GM23338 (cell line): ENCODE measurements around the gene PRKAR1B. TPM values are rescaled to one million over a fixed set of nuclear protein-coding genes. Genes with fewer than 3 reads are reported as not detected.

Experiments used
- ATAC-seq: fragments of 200-7000 bp; cut with Tn5 transposase; 3 replicates; pipeline ENCODE4 v1.9.1; 2020
- DNase-seq: peaks from one replicate; pipeline ENCODE4 v3.0.0-alpha.2; 2015; ENCODE audit warnings: low spot score
- H2AFZ ChIP-seq: fragments of 200-600 bp; sonication (generic); 2 replicates; pipeline ENCODE4 v1.8.0; 2016; ENCODE audit warnings: antibody characterized with exemption, mild to moderate bottlenecking, moderate library complexity
- H3F3A ChIP-seq: fragments of 200-600 bp; sonication (generic); replicated peaks from 2 replicates; pipeline ENCODE4 v1.8.0; 2017; ENCODE audit warnings: antibody characterized with exemption, mixed run types, low read depth
- H3K27ac ChIP-seq: fragments of 200-600 bp; sonication (generic); 2 replicates; pipeline ENCODE4 v1.6.1; 2016; ENCODE audit warnings: low read depth
- H3K27me3 ChIP-seq: fragments of 200-600 bp; sonication (generic); 2 replicates; pipeline ENCODE4 v1.8.0; 2016; ENCODE audit warnings: mild to moderate bottlenecking, mixed run types, moderate library complexity; ENCODE audit not compliant: insufficient read depth
- H3K36me3 ChIP-seq: fragments of 200-600 bp; sonication (generic); 2 replicates; pipeline ENCODE4 v1.8.0; 2016; ENCODE audit warnings: mild to moderate bottlenecking; ENCODE audit not compliant: insufficient read depth
- H3K4me1 ChIP-seq: fragments of 200-600 bp; sonication (generic); 2 replicates; pipeline ENCODE4 v1.8.0; 2016; ENCODE audit warnings: mild to moderate bottlenecking, moderate library complexity; ENCODE audit not compliant: insufficient read depth
- H3K4me2 ChIP-seq: fragments of 200-600 bp; sonication (generic); 2 replicates; pipeline ENCODE4 v1.7.1; 2017; ENCODE audit warnings: mixed run types
- H3K4me3 ChIP-seq: fragments of 200-600 bp; sonication (generic); 2 replicates; pipeline ENCODE4 v1.6.1; 2016; ENCODE audit warnings: mixed run types
- H3K79me2 ChIP-seq: fragments of 200-600 bp; sonication (generic); replicated peaks from 2 replicates; pipeline ENCODE4 v1.8.0; 2017; ENCODE audit warnings: mild to moderate bottlenecking; ENCODE audit not compliant: insufficient read depth
- H3K9me2 ChIP-seq: fragments of 200-600 bp; sonication (generic); 2 replicates; pipeline ENCODE4 v1.8.0; 2017; ENCODE audit not compliant: insufficient read depth
- H4K20me1 ChIP-seq: fragments of 200-600 bp; sonication (generic); replicated peaks from 2 replicates; pipeline ENCODE4 v1.8.0; 2017; ENCODE audit warnings: mild to moderate bottlenecking; ENCODE audit not compliant: insufficient read depth
- H3K27ac Mint-ChIP-seq: 2 replicates; pipeline ENCODE4 v1.8.0; 2020; ENCODE audit warnings: inconsistent platforms, mild to moderate bottlenecking, moderate library complexity, mixed read lengths
- H3K27me3 Mint-ChIP-seq: 3 replicates; pipeline ENCODE4 v1.8.0; 2022; ENCODE audit warnings: low read depth, mild to moderate bottlenecking, moderate library complexity, mixed read lengths, inconsistent platforms; ENCODE audit not compliant: insufficient read depth, poor library complexity
- H3K36me3 Mint-ChIP-seq: 3 replicates; pipeline ENCODE4 v1.8.0; 2021; ENCODE audit warnings: low read depth, mild to moderate bottlenecking, inconsistent platforms, moderate library complexity, mixed read lengths
- H3K4me1 Mint-ChIP-seq: 3 replicates; pipeline ENCODE4 v1.8.0; 2020; ENCODE audit warnings: mild to moderate bottlenecking, inconsistent platforms, mixed read lengths
- H3K4me3 Mint-ChIP-seq: 3 replicates; pipeline ENCODE4 v1.8.0; 2021; ENCODE audit warnings: moderate library complexity, mild to moderate bottlenecking, inconsistent platforms, mixed read lengths
- H3K9me3 Mint-ChIP-seq: 3 replicates; pipeline ENCODE4 v1.8.0; 2020; ENCODE audit warnings: moderate library complexity, mild to moderate bottlenecking, inconsistent platforms, mixed read lengths
- CTCF ChIP-seq, 2 experiments: fragments of 200-600 bp in 1 of 2; sonication (generic) in 1 of 2; conservative IDR thresholded peaks; 2 replicates each; pipeline versions ENCODE4 v1.5.1 to v1.6.1; 2016 to 2017; ENCODE audit warnings: antibody characterized with exemption in 2 of 2, low read depth in 2 of 2, mild to moderate bottlenecking in 2 of 2, moderate library complexity in 1 of 2
- EZH2phosphoT487 ChIP-seq: fragments of 200-600 bp; sonication (generic); IDR thresholded peaks from one replicate; pipeline ENCODE4 v1.8.1; 2018; ENCODE audit warnings: antibody characterized with exemption; ENCODE audit not compliant: unreplicated experiment
- JUNB ChIP-seq: IDR thresholded peaks from one replicate; pipeline ENCODE4 v1.6.1; 2016; ENCODE audit warnings: antibody characterized with exemption; ENCODE audit not compliant: unreplicated experiment
- ZNF462 ChIP-seq: fragments of 250-450 bp; sonication (Bioruptor Pico); IDR thresholded peaks from 2 replicates; pipeline ENCODE4 v1.5.0; 2020; ENCODE audit warnings: mild to moderate bottlenecking, moderate library complexity
- polyA plus RNA-seq: library from polyadenylated mRNA; unstranded; fragments of >200 nt; fragmentation: Nextera tagmentation; extraction: Ambion mirVana; gene quantifications from 2 replicates; pipeline ENCODE4 v1.2.1, GENCODE V29; 2016
- total RNA-seq: library from RNA; depleted of rRNA; stranded (reverse); fragments of >200 nt; shearing (Covaris generic); gene quantifications from 2 replicates; pipeline ENCODE4 v1.2.3, GENCODE V29; 2014
- TF ChIP-seq, protein P1 (sequence below): IDR thresholded peaks from one replicate; pipeline ENCODE4 v1.6.1; 2018; ENCODE audit warnings: antibody characterized with exemption; ENCODE audit not compliant: unreplicated experiment

The PRKAR1B gene
- total and polyA plus RNA-seq, 2 experiments from 2014 or later = 35.7 to 36.7 TPM

- TF ChIP-seq ZNF462 (CRISPR knock-in tag) (no peak), JUNB (no peak), CTCF (conservative IDR thresholded peaks at IDR 0.05; ENCODE audit: low read depth in 2 of 2) (no peak)
Observed at GRCh38 chr7:510131-510481, 217.0 kb downstream of the PRKAR1B start (continued).

GRCh38 chr7:509426-510130 is 217.5 kb downstream of the PRKAR1B start:
- peaks cover 13% of the 10 kb centered on the region for H3K4me1 ChIP-seq
- no peaks in the 10 kb centered on the region for H3K27me3 ChIP-seq
- no peak overlapping the region; the same call in 2 of the 3 replicates for H3K4me3 Mint-ChIP-seq
- H3K79me2 ChIP-seq = peaks cover 25% of the 10 kb centered on the region
- no peaks in the 10 kb centered on the region; the same call in 1 of the 2 replicates for H4K20me1 ChIP-seq
- no peaks in the 10 kb centered on the region for H3K9me2 ChIP-seq
- H2AFZ ChIP-seq = no peak overlapping the region
- no peak overlapping the region for H3K27ac Mint-ChIP-seq
- H3K4me1 Mint-ChIP-seq = peaks cover 24% of the 10 kb centered on the region
- no peak for ATAC-seq
- H3K4me2 ChIP-seq = no peak overlapping the region
- H3K9me3 Mint-ChIP-seq = no peaks in the 10 kb centered on the region; the same call in 2 of the 3 replicates
- H3K27ac ChIP-seq = no peak overlapping the region
- no peak overlapping the region for H3K4me3 ChIP-seq
- peaks cover 2% of the 10 kb centered on the region; the same call in 1 of the 2 replicates for H3F3A ChIP-seq
- no peak for DNase-seq
- no peaks in the 10 kb centered on the region for H3K36me3 ChIP-seq
- peaks cover 8% of the 10 kb centered on the region for H3K27me3 Mint-ChIP-seq
- H3K36me3 Mint-ChIP-seq = peaks cover 59% of the 10 kb centered on the region
- TF ChIP-seq EZH2phosphoT487 (no peak), JUNB (no peak)
- TF ChIP-seq, protein P1, sequence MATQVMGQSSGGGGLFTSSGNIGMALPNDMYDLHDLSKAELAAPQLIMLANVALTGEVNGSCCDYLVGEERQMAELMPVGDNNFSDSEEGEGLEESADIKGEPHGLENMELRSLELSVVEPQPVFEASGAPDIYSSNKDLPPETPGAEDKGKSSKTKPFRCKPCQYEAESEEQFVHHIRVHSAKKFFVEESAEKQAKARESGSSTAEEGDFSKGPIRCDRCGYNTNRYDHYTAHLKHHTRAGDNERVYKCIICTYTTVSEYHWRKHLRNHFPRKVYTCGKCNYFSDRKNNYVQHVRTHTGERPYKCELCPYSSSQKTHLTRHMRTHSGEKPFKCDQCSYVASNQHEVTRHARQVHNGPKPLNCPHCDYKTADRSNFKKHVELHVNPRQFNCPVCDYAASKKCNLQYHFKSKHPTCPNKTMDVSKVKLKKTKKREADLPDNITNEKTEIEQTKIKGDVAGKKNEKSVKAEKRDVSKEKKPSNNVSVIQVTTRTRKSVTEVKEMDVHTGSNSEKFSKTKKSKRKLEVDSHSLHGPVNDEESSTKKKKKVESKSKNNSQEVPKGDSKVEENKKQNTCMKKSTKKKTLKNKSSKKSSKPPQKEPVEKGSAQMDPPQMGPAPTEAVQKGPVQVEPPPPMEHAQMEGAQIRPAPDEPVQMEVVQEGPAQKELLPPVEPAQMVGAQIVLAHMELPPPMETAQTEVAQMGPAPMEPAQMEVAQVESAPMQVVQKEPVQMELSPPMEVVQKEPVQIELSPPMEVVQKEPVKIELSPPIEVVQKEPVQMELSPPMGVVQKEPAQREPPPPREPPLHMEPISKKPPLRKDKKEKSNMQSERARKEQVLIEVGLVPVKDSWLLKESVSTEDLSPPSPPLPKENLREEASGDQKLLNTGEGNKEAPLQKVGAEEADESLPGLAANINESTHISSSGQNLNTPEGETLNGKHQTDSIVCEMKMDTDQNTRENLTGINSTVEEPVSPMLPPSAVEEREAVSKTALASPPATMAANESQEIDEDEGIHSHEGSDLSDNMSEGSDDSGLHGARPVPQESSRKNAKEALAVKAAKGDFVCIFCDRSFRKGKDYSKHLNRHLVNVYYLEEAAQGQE = no peak
